Prostate gland (tissue), 2 donors: ENCODE results near the gene CATSPERZ. TPM values are rescaled to one million over a fixed set of nuclear protein-coding genes. Genes with fewer than 3 reads are reported as not detected.

ENCODE experiments used
- DNase-seq: peaks from one replicate; pipeline ENCODE4 v3.0.0-alpha.2; 2019; ENCODE audit warnings: low spot score
- H3K27ac ChIP-seq, 2 donors: fragments of 200-600 bp; sonication (generic); 2 replicates each; pipeline ENCODE4 v1.5.1; 2017 to 2019
- H3K27me3 ChIP-seq: fragments of 200-600 bp; sonication (generic); replicated peaks from 2 replicates; pipeline ENCODE4 v1.5.1; 2019; ENCODE audit not compliant: insufficient read depth
- H3K36me3 ChIP-seq, 2 donors: fragments of 200-600 bp; sonication (generic); 1 replicate in 1 of 2; 2 replicates in 1 of 2; pipeline versions ENCODE4 v1.5.1 to v1.8.1; 2017 to 2019
- H3K4me1 ChIP-seq: fragments of 200-600 bp; sonication (generic); replicated peaks from 2 replicates; pipeline ENCODE4 v1.5.1; 2019
- H3K4me3 ChIP-seq, 2 donors: fragments of 200-600 bp; sonication (generic); 2 replicates each; pipeline ENCODE4 v1.5.1; 2017 to 2019
- H3K9me3 ChIP-seq: fragments of 200-600 bp; sonication (generic); 2 replicates; pipeline ENCODE4 v1.5.1; 2017
- POLR2A ChIP-seq: fragments of 450-650 bp; IDR thresholded peaks from one replicate; pipeline ENCODE4 v1.6.1; 2016; ENCODE audit warnings: antibody characterized with exemption, mild to moderate bottlenecking
- POLR2AphosphoS5 ChIP-seq: sonication (generic); formaldehyde crosslinking; IDR thresholded peaks from one replicate; pipeline ENCODE4 v1.6.1; 2017; ENCODE audit warnings: antibody characterized with exemption
- WGBS: methylation state at CpG from one replicate; pipeline ENCODE4 v1.1.5; 2018; 5-methylcytosine and 5-hydroxymethylcytosine counted together
- intact Hi-C: fragments of 100-400 bp; cut with DNase I; formaldehyde crosslinking; loops from one replicate; pipeline ENCODE4 v1.14.2; 2022
- total RNA-seq, 2 donors: library from RNA; depleted of rRNA; stranded (reverse); fragments of >200 nt; gene quantifications; one replicate each; pipeline ENCODE4 v1.1.0, GENCODE V29; 2016
- TF ChIP-seq, protein P1 (sequence below), 4 experiments: fragments of 200-600 bp in 2 of 4; fragments of 450-650 bp in 2 of 4; sonication (generic) in 2 of 4; IDR thresholded peaks; 1 replicate in 3 of 4; 2 replicates in 1 of 4; pipeline ENCODE4 v1.5.1; 2016 to 2019; ENCODE audit warnings: antibody characterized with exemption in 4 of 4, mild to moderate bottlenecking in 2 of 4, moderate library complexity in 2 of 4

The CATSPERZ gene
- total RNA-seq, 2 donors from 2014 or later: 44.3 TPM; not detected in 1

DNA sequence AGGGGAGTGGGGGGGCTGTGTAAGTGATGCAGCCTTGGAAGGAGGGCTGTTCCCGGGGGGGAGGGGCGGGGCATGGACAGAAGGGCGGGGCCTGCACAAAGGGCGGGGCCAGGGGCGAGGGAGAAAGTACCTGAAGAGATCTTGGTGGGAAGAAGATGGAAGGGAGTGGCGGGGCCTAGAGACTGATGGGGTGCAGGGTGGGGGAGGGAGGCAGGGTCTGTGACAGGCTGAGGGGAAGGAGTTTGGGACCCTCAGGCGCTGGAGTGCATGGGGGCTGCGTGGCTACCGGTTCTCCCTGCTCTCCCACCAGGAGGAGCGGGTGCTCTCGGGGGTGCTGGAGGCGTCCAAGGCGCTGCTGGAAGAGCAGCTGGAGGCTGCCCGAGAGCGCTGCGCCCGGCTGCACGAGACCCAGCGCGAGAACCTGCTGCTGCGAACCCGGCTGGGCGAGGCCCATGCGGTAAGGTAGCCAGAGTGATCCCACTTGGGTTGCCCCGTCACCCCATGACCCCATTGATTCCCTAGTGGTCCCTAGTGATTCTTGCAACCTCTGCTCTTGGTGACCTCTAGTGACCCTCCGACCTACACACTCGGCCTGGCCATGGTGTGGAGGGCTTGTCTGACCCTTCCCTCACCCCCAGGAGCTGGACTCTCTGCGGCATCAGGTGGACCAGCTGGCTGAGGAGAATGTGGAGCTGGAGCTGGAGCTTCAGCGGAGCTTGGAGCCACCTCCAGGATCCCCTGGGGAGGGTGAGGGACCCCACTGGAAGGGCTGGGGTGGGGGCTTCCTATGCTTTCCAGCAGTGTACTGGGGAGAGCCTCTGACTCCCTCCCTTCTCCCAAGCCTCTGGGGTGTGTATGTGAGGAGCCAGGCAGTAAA is 42.9 kb downstream of the CATSPERZ start:
- no peaks in the 10 kb centered on the region for H3K9me3 ChIP-seq
- peak overlapping the region; percentile 1 to 24 for H3K4me3 ChIP-seq
- TF ChIP-seq, protein P1, sequence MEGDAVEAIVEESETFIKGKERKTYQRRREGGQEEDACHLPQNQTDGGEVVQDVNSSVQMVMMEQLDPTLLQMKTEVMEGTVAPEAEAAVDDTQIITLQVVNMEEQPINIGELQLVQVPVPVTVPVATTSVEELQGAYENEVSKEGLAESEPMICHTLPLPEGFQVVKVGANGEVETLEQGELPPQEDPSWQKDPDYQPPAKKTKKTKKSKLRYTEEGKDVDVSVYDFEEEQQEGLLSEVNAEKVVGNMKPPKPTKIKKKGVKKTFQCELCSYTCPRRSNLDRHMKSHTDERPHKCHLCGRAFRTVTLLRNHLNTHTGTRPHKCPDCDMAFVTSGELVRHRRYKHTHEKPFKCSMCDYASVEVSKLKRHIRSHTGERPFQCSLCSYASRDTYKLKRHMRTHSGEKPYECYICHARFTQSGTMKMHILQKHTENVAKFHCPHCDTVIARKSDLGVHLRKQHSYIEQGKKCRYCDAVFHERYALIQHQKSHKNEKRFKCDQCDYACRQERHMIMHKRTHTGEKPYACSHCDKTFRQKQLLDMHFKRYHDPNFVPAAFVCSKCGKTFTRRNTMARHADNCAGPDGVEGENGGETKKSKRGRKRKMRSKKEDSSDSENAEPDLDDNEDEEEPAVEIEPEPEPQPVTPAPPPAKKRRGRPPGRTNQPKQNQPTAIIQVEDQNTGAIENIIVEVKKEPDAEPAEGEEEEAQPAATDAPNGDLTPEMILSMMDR (IDR thresholded peaks at IDR 0.05): no peak
- TF ChIP-seq POLR2A: no peak
- TF ChIP-seq POLR2AphosphoS5: no peak
- no peaks in the 10 kb centered on the region for H3K36me3 ChIP-seq
- intact Hi-C loops: no loop called here
- H3K27ac ChIP-seq: peak overlapping the region; percentile 71 to 81
- H3K27me3 ChIP-seq: no peaks in the 10 kb centered on the region
- WGBS: 67% methylated on average over 29 of the region's 29 CpGs
- no peak for DNase-seq
- peaks cover 4% of the 10 kb centered on the region for H3K4me1 ChIP-seq

DNA sequence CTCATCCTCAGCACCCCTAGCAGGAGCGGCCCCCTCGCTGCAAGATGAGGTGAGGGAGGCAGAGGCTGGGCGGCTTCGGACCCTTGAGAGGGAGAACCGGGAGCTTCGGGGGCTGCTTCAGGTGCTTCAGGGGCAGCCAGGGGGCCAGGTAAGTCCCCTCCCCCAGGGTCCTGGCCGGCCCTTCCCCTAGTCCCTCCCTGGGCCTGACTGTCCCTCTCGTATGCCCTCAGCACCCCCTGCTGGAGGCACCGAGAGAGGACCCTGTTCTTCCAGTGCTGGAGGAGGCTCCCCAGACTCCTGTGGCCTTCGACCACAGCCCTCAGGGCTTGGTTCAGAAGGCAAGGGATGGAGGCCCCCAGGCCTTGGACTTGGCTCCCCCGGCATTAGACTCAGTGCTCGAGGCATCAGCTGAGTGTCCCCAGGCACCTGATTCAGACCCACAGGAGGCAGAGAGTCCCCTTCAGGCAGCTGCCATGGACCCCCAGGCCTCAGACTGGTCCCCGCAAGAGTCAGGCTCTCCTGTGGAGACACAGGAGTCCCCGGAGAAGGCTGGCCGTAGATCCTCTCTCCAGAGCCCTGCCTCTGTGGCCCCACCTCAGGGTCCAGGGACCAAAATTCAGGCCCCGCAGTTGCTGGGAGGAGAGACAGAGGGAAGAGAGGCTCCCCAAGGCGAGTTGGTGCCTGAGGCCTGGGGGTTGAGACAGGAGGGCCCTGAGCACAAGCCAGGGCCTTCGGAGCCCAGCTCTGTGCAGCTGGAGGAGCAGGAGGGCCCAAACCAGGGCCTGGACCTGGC is 43.8 kb downstream of the CATSPERZ start:
- no peaks in the 10 kb centered on the region for H3K9me3 ChIP-seq
- H3K27me3 ChIP-seq: no peaks in the 10 kb centered on the region
- no peak overlapping the region for H3K4me3 ChIP-seq
- no peaks in the 10 kb centered on the region for H3K36me3 ChIP-seq
- TF ChIP-seq POLR2A: no peak
- TF ChIP-seq, protein P1 (IDR thresholded peaks at IDR 0.05): peak in 2 of 4 experiments; percentile 19 to 21
- no peak for TF ChIP-seq POLR2AphosphoS5
- intact Hi-C loops: no loop called here
- WGBS: 87% methylated on average over 18 of the region's 18 CpGs
- H3K27ac ChIP-seq: no peak overlapping the region
- no peak for DNase-seq
- H3K4me1 ChIP-seq: peaks cover 4% of the 10 kb centered on the region

DNA sequence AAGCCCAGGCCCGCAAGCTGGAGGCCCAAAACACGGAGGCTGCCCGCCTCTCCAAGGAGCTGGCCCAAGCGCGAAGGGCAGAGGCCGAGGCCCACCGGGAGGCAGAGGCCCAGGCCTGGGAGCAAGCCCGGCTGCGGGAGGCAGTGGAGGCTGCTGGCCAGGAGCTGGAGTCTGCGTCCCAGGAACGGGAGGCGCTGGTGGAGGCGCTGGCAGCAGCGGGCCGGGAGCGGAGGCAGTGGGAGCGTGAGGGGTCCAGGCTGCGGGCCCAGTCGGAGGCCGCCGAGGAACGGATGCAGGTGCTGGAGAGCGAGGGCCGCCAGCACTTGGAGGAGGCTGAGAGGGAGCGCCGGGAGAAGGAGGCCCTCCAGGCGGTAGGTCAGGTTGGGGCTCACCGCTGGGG is 44.6 kb downstream of the CATSPERZ start:
- no peak for DNase-seq
- H3K4me3 ChIP-seq: no peak overlapping the region
- H3K36me3 ChIP-seq: no peaks in the 10 kb centered on the region
- WGBS: 93% methylated on average over 27 of the region's 28 CpGs
- peaks cover 4% of the 10 kb centered on the region for H3K4me1 ChIP-seq
- H3K27me3 ChIP-seq: no peaks in the 10 kb centered on the region
- no peak overlapping the region for H3K27ac ChIP-seq
- intact Hi-C loops: no loop called here
- H3K9me3 ChIP-seq: no peaks in the 10 kb centered on the region
- no peak for TF ChIP-seq POLR2A

DNA sequence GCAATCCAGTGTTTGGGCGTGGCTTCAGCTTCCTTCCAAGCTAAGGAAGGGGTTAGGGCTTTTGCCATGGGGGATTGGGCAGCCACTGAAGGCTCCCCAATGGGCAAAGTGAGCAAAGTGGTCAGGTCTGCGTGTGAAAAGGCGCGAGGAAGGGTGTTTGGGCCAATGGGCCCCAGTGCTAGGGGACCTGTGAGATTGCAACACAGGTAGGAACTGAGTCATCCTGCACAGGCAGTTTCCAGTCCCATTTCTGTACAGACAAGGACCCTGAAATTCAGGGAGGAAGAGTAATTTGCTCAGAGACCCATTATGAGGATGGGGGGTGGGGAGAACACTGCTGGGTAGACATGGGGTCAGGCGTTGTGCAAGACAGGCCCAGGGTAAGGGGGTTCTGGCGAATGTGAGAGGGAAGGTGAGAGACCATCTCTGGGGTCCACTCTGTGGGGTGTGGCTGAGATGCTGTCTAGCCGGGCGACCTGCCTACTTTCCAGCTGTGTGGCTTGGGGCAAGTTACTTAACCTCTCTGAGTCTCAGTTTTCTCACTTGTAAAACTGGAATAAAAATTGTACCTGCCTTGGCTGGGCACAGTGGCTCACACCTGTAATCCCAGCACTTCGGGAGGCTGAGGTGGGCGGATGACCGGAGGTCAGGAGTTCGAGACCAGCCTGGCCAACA is 47.2 kb downstream of the CATSPERZ start:
- no peaks in the 10 kb centered on the region for H3K36me3 ChIP-seq
- intact Hi-C loops: no loop called here
- WGBS: 80% methylated on average over 12 of the region's 12 CpGs
- DNase-seq: no peak
- no peak for TF ChIP-seq POLR2AphosphoS5
- no peak for TF ChIP-seq POLR2A
- TF ChIP-seq, protein P1 (IDR thresholded peaks at IDR 0.05): no peak
- H3K9me3 ChIP-seq: no peaks in the 10 kb centered on the region
- H3K4me1 ChIP-seq: no peaks in the 10 kb centered on the region
- no peak overlapping the region for H3K27ac ChIP-seq
- H3K4me3 ChIP-seq: no peak overlapping the region
- no peaks in the 10 kb centered on the region for H3K27me3 ChIP-seq

DNA sequence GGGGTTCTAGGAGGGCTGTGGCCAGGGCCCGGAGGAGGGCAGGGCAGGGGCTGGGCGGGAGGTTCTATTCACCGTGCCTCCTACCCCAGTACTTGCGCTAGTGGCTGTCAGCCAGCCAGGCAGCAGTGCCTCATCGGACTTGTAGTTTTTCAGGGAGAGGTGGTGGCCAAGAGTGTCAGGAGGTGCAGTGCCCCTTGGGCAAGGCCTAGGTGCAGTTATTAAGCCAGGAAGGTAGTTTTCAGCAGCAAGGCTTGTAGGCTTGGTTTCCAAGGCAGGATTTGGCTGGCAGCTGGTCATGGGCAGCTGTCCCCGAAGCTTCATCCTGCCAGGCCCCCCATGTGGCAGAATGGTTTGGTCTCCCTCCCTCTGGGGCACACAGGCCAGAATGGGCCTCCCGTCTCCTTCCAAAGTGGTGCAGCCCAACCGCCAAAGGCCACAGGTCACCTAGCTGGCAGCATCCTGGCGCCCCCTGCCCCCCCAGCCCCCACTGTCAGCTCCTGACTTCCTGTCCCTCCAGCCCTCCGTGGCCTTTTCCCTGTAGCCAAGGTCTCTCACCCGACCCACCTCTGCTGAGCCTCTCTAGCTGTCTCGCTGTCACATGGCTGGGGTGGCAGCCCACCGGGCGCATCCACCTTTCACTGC is 48.3 kb downstream of the CATSPERZ start:
- H3K27ac ChIP-seq: no peak overlapping the region
- intact Hi-C loops: no loop called here
- 62% methylated on average over 14 of the region's 14 CpGs for WGBS
- no peak for DNase-seq
- no peaks in the 10 kb centered on the region for H3K27me3 ChIP-seq
- H3K36me3 ChIP-seq: no peaks in the 10 kb centered on the region
- H3K9me3 ChIP-seq: no peaks in the 10 kb centered on the region
- TF ChIP-seq, protein P1 (IDR thresholded peaks at IDR 0.05): no peak
- TF ChIP-seq POLR2A (no peak), POLR2AphosphoS5 (no peak)
- H3K4me1 ChIP-seq: no peaks in the 10 kb centered on the region
- H3K4me3 ChIP-seq: no peak overlapping the region
